ENCODE measurements around the gene SUCO.

Gene SUCO

GRCh38 chr1:172657586-172657985 is 124.6 kb downstream of the SUCO start:
- no peak for DNase-seq

GRCh38 chr1:172658871-172659453 is 126.0 kb downstream of the SUCO start, which contains the start of gene FASLG:
Gene FASLG (plus strand): TSS chr1:172659103. CDS start chr1:172659202, 99 bp downstream.
- no peak for DNase-seq

GRCh38 chr1:172661107-172661506 is 128.2 kb downstream of the SUCO start:
- DNase-seq: no peak

Measured in left hindlimb (tissue), 1 donor.